NCI-H774 (cell line): ENCODE measurements around the gene SPNS2.

ENCODE experiments used
- DNase-seq: peaks from one replicate; lab custom pipeline; 2025; lab: John Stamatoyannopoulos, UW

SPNS2 gene

GRCh38 chr17:4537451-4538235 is 39.0 kb downstream of the SPNS2 start:
- no peak for DNase-seq

- DNase-seq: no peak
These were observed 39.7 kb downstream of the SPNS2 start for GRCh38 chr17:4538236-4539002.

- no peak for DNase-seq
These were observed 40.3 kb downstream of the SPNS2 start for GRCh38 chr17:4539025-4539424.

- DNase-seq: no peak
These were observed 41.0 kb downstream of the SPNS2 start for GRCh38 chr17:4539576-4540223.

GRCh38 chr17:4540224-4540651 is 41.6 kb downstream of the SPNS2 start:
- no peak for DNase-seq

- no peak for DNase-seq
These were observed 42.1 kb downstream of the SPNS2 start for GRCh38 chr17:4540687-4541327.

- DNase-seq: no peak
These were observed 42.8 kb downstream of the SPNS2 start for GRCh38 chr17:4541328-4542002.

- DNase-seq: no peak
These were observed 43.5 kb downstream of the SPNS2 start for GRCh38 chr17:4542003-4542725.

GRCh38 chr17:4542726-4543191 is 44.1 kb downstream of the SPNS2 start:
- DNase-seq: no peak

- DNase-seq: no peak
These were observed 44.9 kb downstream of the SPNS2 start for GRCh38 chr17:4543557-4544026.

- no peak for DNase-seq
These were observed 45.7 kb downstream of the SPNS2 start for GRCh38 chr17:4544135-4544950.

GRCh38 chr17:4544951-4545216 is 46.2 kb downstream of the SPNS2 start:
- DNase-seq: no peak

GRCh38 chr17:4545217-4545951 is 46.7 kb downstream of the SPNS2 start:
- DNase-seq: no peak

- no peak for DNase-seq
These were observed 48.6 kb downstream of the SPNS2 start for GRCh38 chr17:4547118-4547906.

GRCh38 chr17:4548061-4548461 is 49.4 kb downstream of the SPNS2 start:
- no peak for DNase-seq

GRCh38 chr17:4548721-4549531 is 50.2 kb downstream of the SPNS2 start:
- no peak for DNase-seq

- DNase-seq: no peak
These were observed 51.3 kb downstream of the SPNS2 start for GRCh38 chr17:4549781-4550533.
